ENCODE data around the gene SCUBE2. TPM values are rescaled to one million over a fixed set of nuclear protein-coding genes. Genes with fewer than 3 reads are reported as not detected.
A peak's percentile ranks its signal among the peaks of the same experiment; 100 is the strongest.
"Not testable (repeated sequence)": the region's sequence is repeated elsewhere in the genome, so short reads cannot be mapped to it uniquely, and the experiment has no call there.

Gene SCUBE2
- total RNA-seq, 4 donors from 2014 or later, result 4.6 to 20.0 (median 10.9) TPM

DNA sequence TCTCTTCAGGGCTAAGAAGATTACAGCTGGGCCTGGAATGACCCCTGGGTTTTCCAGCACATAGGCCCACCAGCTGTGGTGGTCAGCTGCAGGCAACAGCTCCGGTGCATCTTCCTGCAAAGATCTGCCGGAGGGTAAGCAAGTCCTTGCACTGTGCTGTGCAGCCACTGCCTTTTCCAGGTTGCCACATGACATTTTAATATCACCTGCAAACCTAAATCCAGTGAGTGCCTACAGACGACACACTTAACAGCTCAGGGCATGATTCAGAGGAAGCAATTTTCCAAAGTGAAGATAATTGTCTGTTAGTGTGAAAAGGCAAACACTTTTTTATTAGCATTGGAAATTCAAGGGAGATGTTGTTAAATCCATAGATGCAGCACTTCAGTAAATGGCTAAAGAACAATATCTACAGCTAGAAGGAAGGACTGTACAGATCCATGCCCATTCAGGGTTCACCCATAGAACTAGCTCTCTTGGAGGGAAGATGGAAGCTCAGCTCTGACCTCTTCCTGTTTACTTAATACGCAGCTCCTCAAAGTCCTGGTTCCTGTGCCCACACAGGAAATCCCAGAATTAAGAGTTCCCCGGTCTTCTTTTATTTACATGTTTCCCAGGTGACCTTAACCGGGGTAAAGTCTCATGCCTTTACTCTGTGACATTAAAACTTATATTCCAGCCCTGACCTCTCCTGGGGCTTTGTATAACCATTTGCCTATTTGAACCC, 74.3 kb downstream of the SCUBE2 start:
- in situ Hi-C loops (cut with MboI; ENCODE audit: low pct_ligation_motif_present in 1 of 4, low pct_unique_long_range_greater_than_20kb in 1 of 4, low sequenced_read_pairs in 3 of 4) (loop anchor here (5.0 to 25.0 kb wide), 4 partner anchors 115 to 495 kb away; no protein-coding TSS in a partner anchor), intact Hi-C loops (cut with DNase I; ENCODE audit: low total_unique reads) (loop anchor here (5.0 kb wide), 2 partner anchors 75 to 120 kb away; partner anchors contain the start of gene SCUBE2)
- 63 to 68% methylated on average over 3 to 6 of the region's 6 CpGs for WGBS, 2 donors (ENCODE audit: low coverage in 1 of 2)
- TF ChIP-seq POLR2AphosphoS5 (IDR thresholded peaks at IDR 0.05), result no peak
- no peak for TF ChIP-seq POLR2A (IDR thresholded peaks at IDR 0.05)
- TF ChIP-seq EP300 (IDR thresholded peaks at IDR 0.05; ENCODE audit: low read depth), result no peak
- Histone ChIP-seq H3K4me1 (peaks cover 0 to 8% (median 0%) of the 10 kb centered on the region in 4 donors), H3K4me3 (no peak overlapping the region), H3K27ac (no peak overlapping the region), H3K36me3 (no peaks in the 10 kb centered on the region), H3K27me3 (no peaks in the 10 kb centered on the region), H3K9me3 (no peaks in the 10 kb centered on the region)
- DNase-seq, result no peak

GRCh38 chr11:9015677-9016076, 75.7 kb downstream of the SCUBE2 start:
- WGBS, 2 donors (ENCODE audit: low coverage in 1 of 2), result 0 to 12% methylated on average over 1 to 4 of the region's 4 CpGs
- no peak for TF ChIP-seq POLR2AphosphoS5 (IDR thresholded peaks at IDR 0.05)
- TF ChIP-seq POLR2A (IDR thresholded peaks at IDR 0.05), result no peak
- no peak for TF ChIP-seq EP300 (IDR thresholded peaks at IDR 0.05; ENCODE audit: low read depth)
- TF ChIP-seq, protein P1, sequence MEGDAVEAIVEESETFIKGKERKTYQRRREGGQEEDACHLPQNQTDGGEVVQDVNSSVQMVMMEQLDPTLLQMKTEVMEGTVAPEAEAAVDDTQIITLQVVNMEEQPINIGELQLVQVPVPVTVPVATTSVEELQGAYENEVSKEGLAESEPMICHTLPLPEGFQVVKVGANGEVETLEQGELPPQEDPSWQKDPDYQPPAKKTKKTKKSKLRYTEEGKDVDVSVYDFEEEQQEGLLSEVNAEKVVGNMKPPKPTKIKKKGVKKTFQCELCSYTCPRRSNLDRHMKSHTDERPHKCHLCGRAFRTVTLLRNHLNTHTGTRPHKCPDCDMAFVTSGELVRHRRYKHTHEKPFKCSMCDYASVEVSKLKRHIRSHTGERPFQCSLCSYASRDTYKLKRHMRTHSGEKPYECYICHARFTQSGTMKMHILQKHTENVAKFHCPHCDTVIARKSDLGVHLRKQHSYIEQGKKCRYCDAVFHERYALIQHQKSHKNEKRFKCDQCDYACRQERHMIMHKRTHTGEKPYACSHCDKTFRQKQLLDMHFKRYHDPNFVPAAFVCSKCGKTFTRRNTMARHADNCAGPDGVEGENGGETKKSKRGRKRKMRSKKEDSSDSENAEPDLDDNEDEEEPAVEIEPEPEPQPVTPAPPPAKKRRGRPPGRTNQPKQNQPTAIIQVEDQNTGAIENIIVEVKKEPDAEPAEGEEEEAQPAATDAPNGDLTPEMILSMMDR (IDR thresholded peaks at IDR 0.05), result peak; percentile 73 to 81 (median 78)
- H3K4me3 ChIP-seq, result no peak overlapping the region
- H3K27me3 ChIP-seq, result no peaks in the 10 kb centered on the region
- H3K4me1 ChIP-seq, result peaks cover 0 to 8% (median 0%) of the 10 kb centered on the region in 4 donors
- no peaks in the 10 kb centered on the region for H3K9me3 ChIP-seq
- H3K36me3 ChIP-seq, result no peaks in the 10 kb centered on the region
- in situ Hi-C loops (cut with MboI; ENCODE audit: low pct_ligation_motif_present in 1 of 4, low pct_unique_long_range_greater_than_20kb in 1 of 4, low sequenced_read_pairs in 3 of 4), result loop anchor here (5.0 to 25.0 kb wide), 4 partner anchors 117 to 497 kb away; no protein-coding TSS in a partner anchor
- intact Hi-C loops (cut with DNase I; ENCODE audit: low total_unique reads), result loop anchor here (5.0 kb wide), 2 partner anchors 77 to 122 kb away; partner anchors contain the start of gene SCUBE2
- H3K27ac ChIP-seq, result no peak overlapping the region
- peak; percentile 66 for DNase-seq

GRCh38 chr11:9014826-9015225, 76.6 kb downstream of the SCUBE2 start:
- H3K27me3 ChIP-seq, result no peaks in the 10 kb centered on the region
- H3K9me3 ChIP-seq, result no peaks in the 10 kb centered on the region
- TF ChIP-seq POLR2A (IDR thresholded peaks at IDR 0.05) (no peak), POLR2AphosphoS5 (IDR thresholded peaks at IDR 0.05) (no peak), EP300 (IDR thresholded peaks at IDR 0.05; ENCODE audit: low read depth) (no peak)
- TF ChIP-seq, protein P1 (IDR thresholded peaks at IDR 0.05), result no peak
- in situ Hi-C loops (cut with MboI; ENCODE audit: low pct_ligation_motif_present in 1 of 4, low pct_unique_long_range_greater_than_20kb in 1 of 4, low sequenced_read_pairs in 3 of 4) (loop anchor here (5.0 to 25.0 kb wide), 4 partner anchors 117 to 497 kb away; no protein-coding TSS in a partner anchor), intact Hi-C loops (cut with DNase I; ENCODE audit: low total_unique reads) (loop anchor here (5.0 kb wide), 2 partner anchors 77 to 122 kb away; partner anchors contain the start of gene SCUBE2)
- H3K36me3 ChIP-seq, result no peaks in the 10 kb centered on the region
- no peak overlapping the region for H3K4me3 ChIP-seq
- 85% methylated on average over 3 of the region's 3 CpGs; no CpG with 5 or more reads in 1 of the 2 donors for WGBS, 2 donors (ENCODE audit: low coverage in 1 of 2)
- no peak overlapping the region for H3K27ac ChIP-seq
- DNase-seq, result no peak
- peaks cover 0 to 8% (median 0%) of the 10 kb centered on the region in 4 donors for H3K4me1 ChIP-seq

GRCh38 chr11:9013373-9013772, 78.0 kb downstream of the SCUBE2 start:
- no peaks in the 10 kb centered on the region for H3K9me3 ChIP-seq
- no peaks in the 10 kb centered on the region for H3K36me3 ChIP-seq
- no peak overlapping the region for H3K27ac ChIP-seq
- in situ Hi-C loops (cut with MboI; ENCODE audit: low pct_ligation_motif_present in 1 of 4, low pct_unique_long_range_greater_than_20kb in 1 of 4, low sequenced_read_pairs in 3 of 4) (loop anchor here in 2 of 4 donors (25.0 kb wide), 2 partner anchors 124 to 499 kb away; no protein-coding TSS in a partner anchor), intact Hi-C loops (cut with DNase I; ENCODE audit: low total_unique reads) (no loop called here)
- 92 to 94% methylated on average over 4 of the region's 4 CpGs for WGBS, 2 donors (ENCODE audit: low coverage in 1 of 2)
- H3K27me3 ChIP-seq, result no peaks in the 10 kb centered on the region
- TF ChIP-seq, protein P1 (IDR thresholded peaks at IDR 0.05), result no peak
- TF ChIP-seq EP300 (IDR thresholded peaks at IDR 0.05; ENCODE audit: low read depth) (no peak), POLR2AphosphoS5 (IDR thresholded peaks at IDR 0.05) (no peak), POLR2A (IDR thresholded peaks at IDR 0.05) (no peak)
- peaks cover 0 to 8% (median 0%) of the 10 kb centered on the region in 4 donors for H3K4me1 ChIP-seq
- H3K4me3 ChIP-seq, result no peak overlapping the region
- DNase-seq, result no peak

GRCh38 chr11:9009538-9009937, 81.9 kb downstream of the SCUBE2 start:
- intact Hi-C loops (cut with DNase I; ENCODE audit: low total_unique reads); H3K27me3 ChIP-seq; H3K27ac ChIP-seq; H3K4me3 ChIP-seq; H3K4me1 ChIP-seq; H3K36me3 ChIP-seq; H3K9me3 ChIP-seq; DNase-seq: not testable (repeated sequence)
- 42% methylated on average over 1 of the region's 1 CpG; no CpG with 5 or more reads in 1 of the 2 donors for WGBS, 2 donors (ENCODE audit: low coverage in 1 of 2)
- in situ Hi-C loops (cut with MboI; ENCODE audit: low pct_ligation_motif_present in 1 of 4, low pct_unique_long_range_greater_than_20kb in 1 of 4, low sequenced_read_pairs in 3 of 4), result loop anchor here in 2 of 4 donors (25.0 kb wide), 2 partner anchors 128 to 503 kb away; no protein-coding TSS in a partner anchor

Measured in transverse colon (tissue), 4 donors.